Measurements from ENCODE around the gene GET4.
"Not testable (repeated sequence)": the region's sequence is repeated elsewhere in the genome, so short reads cannot be mapped to it uniquely, and the experiment has no call there.

GET4 gene

GRCh38 chr7:845731-846130, 30.6 kb upstream of the GET4 start:
- no peak for DNase-seq (ENCODE audit: low read depth)

GRCh38 chr7:846958-847650, 29.2 kb upstream of the GET4 start:
- not testable (repeated sequence) for DNase-seq (ENCODE audit: low read depth)

DNA sequence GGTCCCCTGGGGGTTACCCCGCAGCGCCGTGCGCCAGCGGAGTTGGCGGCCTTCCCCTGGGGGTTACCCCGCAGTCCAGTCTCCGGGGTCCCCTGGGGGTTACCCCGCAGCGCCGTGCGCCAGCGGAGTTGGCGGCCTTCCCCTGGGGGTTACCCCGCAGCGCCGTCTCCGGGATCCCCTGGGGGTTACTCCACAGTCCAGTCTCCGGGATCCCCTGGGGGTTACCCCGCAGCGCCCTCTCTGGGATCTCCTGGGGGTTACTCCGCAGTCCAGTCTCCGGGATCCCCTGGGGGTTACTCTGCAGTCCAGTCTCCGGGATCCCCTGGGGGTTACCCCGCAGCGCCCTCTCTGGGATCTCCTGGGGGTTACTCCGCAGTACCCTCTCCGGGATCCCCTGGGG, 28.6 kb upstream of the GET4 start:
- DNase-seq (ENCODE audit: low read depth), result not testable (repeated sequence)

- DNase-seq (ENCODE audit: low read depth), result no peak
Observed at GRCh38 chr7:849145-849544, 27.2 kb upstream of the GET4 start.

- no peak for DNase-seq (ENCODE audit: low read depth)
Observed at GRCh38 chr7:849781-850180, 26.6 kb upstream of the GET4 start.

DNA sequence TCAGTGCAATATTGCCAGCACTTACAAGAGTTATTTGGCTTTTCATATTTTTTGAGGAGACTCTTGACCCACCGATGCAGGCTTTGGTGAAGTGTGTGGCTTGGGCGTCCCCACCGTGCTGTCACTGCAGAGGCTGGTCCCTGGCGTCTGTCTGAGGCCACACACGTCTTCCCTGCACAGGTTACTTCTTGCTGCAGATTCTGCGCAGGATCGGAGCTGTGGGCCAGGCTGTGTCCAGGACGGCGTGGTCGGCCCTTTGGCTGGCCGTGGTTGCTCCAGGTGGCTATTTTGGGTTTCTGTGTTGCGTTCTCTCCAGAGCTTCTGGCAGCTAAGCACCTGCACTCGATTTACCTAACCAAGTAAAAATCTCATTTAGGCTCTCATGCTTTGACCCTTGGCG, 25.1 kb upstream of the GET4 start:
- no peak for DNase-seq (ENCODE audit: low read depth)

- DNase-seq (ENCODE audit: low read depth), result no peak
Observed at GRCh38 chr7:853366-854117, 22.8 kb upstream of the GET4 start.

GRCh38 chr7:854118-854775, 22.1 kb upstream of the GET4 start:
- no peak for DNase-seq (ENCODE audit: low read depth)

GRCh38 chr7:855686-856369, 20.5 kb upstream of the GET4 start:
- DNase-seq (ENCODE audit: low read depth), result no peak

- DNase-seq (ENCODE audit: low read depth), result no peak
Observed at GRCh38 chr7:856444-857095, 19.8 kb upstream of the GET4 start.

DNA sequence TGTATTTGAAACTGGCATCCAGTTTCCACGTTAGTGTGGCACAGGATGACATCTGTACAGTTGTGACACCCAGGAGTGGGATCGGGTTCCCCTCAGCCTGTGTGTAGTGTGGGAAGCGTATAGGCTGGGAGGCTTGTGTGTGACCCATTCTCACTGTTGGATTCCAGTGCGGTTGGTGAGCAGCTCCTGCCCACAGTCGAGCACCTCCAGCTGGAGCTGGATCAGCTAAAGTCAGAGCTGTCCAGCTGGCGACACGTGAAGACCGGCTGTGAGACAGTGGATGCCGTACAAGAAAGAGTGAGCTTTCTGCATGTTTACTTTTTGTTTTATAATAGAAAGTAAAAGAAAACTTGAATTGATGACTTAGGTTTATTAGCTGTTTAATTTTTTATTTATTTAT, 18.7 kb upstream of the GET4 start:
- no peak for DNase-seq (ENCODE audit: low read depth)

- DNase-seq (ENCODE audit: low read depth), result no peak
Observed at GRCh38 chr7:859359-860030, 16.9 kb upstream of the GET4 start.

DNA sequence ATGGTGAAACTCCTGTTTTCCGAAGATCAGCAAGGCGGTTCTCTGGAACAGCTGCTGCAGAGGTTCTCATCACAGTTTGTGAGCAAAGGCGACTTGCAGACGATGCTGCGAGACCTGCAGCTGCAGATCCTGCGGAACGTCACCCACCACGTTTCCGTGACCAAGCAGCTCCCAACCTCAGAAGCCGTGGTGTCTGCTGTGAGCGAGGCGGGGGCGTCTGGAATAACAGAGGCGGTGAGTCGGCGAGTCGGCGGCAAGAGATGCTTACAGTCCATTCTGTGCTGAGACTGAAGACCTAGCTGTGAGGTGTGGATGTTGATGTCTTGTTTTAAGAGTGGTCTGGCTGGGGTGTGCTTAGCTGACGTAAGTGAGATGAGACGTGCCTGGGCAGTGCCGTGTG, 16.2 kb upstream of the GET4 start:
- no peak for DNase-seq (ENCODE audit: low read depth)

GRCh38 chr7:861222-861621, 15.1 kb upstream of the GET4 start:
- DNase-seq (ENCODE audit: low read depth), result no peak

GRCh38 chr7:862157-862556, 14.2 kb upstream of the GET4 start:
- DNase-seq (ENCODE audit: low read depth), result no peak

- DNase-seq (ENCODE audit: low read depth), result no peak
Observed at GRCh38 chr7:863106-863505, 13.2 kb upstream of the GET4 start.

GRCh38 chr7:865921-866320, 10.4 kb upstream of the GET4 start:
- DNase-seq (ENCODE audit: low read depth), result no peak

GRCh38 chr7:867001-867405, 9.4 kb upstream of the GET4 start:
- DNase-seq (ENCODE audit: low read depth), result no peak

- no peak for DNase-seq (ENCODE audit: low read depth)
Observed at GRCh38 chr7:867406-868188, 8.8 kb upstream of the GET4 start.

DNA sequence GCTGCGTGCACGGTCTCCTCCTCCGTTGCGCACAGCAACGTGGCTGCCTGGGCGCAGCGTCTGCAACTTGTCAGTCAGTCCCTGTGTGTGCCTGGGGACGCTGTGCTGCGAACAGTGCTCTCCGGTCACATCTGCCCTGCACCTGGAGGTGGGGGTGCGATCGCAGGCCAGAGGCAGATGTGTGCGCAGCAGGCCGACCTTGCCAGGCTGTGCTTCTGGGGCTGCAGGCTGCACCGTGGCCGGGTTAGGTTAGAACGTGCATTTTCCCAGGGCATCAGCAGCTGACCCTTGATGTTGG, 8.2 kb upstream of the GET4 start:
- DNase-seq (ENCODE audit: low read depth), result no peak

DNA sequence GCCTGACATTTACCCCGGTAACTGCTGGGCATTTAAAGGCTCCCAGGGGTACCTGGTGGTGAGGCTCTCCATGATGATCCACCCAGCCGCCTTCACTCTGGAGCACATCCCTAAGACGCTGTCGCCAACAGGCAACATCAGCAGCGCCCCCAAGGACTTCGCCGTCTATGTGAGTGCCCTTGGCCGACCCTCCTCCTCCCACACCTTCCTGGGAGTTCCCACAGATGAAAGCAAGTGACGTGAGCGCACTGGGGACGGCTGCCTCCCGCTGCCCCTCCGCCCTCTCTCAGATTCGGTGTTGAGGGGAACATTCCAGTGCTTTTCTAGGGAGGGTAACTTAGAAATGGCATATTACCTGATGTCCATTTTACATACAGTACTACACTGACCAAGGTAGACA, 7.0 kb upstream of the GET4 start:
- no peak for DNase-seq (ENCODE audit: low read depth)
